IPS DF 6.9 (cell line): ENCODE data around the gene DDX31.

ENCODE experiments used
- DNase-seq: peaks from one replicate; pipeline ENCODE4 v3.0.0-alpha.2; 2013; ENCODE audit warnings: low read depth, low spot score
- H3K27ac ChIP-seq: one replicate; pipeline ENCODE4 v1.5.1; 2013; ENCODE audit warnings: low read length, control low read depth
- H3K27me3 ChIP-seq: 2 replicates; pipeline ENCODE4 v1.6.1; 2013; ENCODE audit warnings: mild to moderate bottlenecking, low read length; ENCODE audit not compliant: control insufficient read depth, insufficient read depth
- H3K36me3 ChIP-seq: 2 replicates; pipeline ENCODE4 v1.6.1; 2013; ENCODE audit warnings: low read length; ENCODE audit not compliant: control insufficient read depth, insufficient read depth
- H3K4me1 ChIP-seq: 2 replicates; pipeline ENCODE4 v1.6.1; 2013; ENCODE audit warnings: low read length; ENCODE audit not compliant: control insufficient read depth, insufficient read depth
- H3K4me3 ChIP-seq: 2 replicates; pipeline ENCODE4 v1.5.1; 2013; ENCODE audit warnings: mild to moderate bottlenecking, low read length
- H3K9me3 ChIP-seq: 2 replicates; pipeline ENCODE4 v1.6.1; 2013; ENCODE audit warnings: low read length, inconsistent platforms; ENCODE audit not compliant: control insufficient read depth, insufficient read depth
- WGBS: extraction: QIAGEN DNeasy Blood & Tissue Kit; methylation state at CpG from one replicate; pipeline ENCODE4 v1.1.7; 2013; ENCODE audit warnings: mixed read lengths, missing lambda C conversion rate; ENCODE audit not compliant: insufficient read length, insufficient coverage; 5-methylcytosine and 5-hydroxymethylcytosine counted together

Gene DDX31

DNA sequence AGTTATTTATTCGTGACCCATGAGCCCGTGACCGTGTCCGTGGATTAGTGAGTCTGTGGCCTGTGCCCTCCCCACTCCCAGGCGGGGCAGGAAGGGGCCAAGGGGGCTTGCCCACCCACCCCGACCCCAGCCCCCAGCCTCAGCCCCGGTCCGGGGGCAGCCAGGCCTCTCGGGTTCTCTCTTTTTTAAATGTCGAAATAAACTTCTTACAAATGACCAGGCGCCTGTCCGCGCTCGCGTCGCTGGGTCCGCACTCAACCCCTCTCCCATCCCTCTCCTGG is 79.8 kb downstream of the DDX31 start:
- Histone ChIP-seq H3K27ac (no peak overlapping the region), H3K27me3 (peaks cover 59% of the 10 kb centered on the region), H3K4me3 (peak overlapping the region; percentile 22; the same call in 1 of the 2 replicates), H3K9me3 (no peaks in the 10 kb centered on the region), H3K4me1 (peaks cover 6% of the 10 kb centered on the region), H3K36me3 (0 out of 2 replicates have a peak, but pooled peaks cover 2% of the 10 kb centered on the region)
- no peak for DNase-seq
- WGBS, result no CpG with 5 or more reads among the region's 17 CpGs

DNA sequence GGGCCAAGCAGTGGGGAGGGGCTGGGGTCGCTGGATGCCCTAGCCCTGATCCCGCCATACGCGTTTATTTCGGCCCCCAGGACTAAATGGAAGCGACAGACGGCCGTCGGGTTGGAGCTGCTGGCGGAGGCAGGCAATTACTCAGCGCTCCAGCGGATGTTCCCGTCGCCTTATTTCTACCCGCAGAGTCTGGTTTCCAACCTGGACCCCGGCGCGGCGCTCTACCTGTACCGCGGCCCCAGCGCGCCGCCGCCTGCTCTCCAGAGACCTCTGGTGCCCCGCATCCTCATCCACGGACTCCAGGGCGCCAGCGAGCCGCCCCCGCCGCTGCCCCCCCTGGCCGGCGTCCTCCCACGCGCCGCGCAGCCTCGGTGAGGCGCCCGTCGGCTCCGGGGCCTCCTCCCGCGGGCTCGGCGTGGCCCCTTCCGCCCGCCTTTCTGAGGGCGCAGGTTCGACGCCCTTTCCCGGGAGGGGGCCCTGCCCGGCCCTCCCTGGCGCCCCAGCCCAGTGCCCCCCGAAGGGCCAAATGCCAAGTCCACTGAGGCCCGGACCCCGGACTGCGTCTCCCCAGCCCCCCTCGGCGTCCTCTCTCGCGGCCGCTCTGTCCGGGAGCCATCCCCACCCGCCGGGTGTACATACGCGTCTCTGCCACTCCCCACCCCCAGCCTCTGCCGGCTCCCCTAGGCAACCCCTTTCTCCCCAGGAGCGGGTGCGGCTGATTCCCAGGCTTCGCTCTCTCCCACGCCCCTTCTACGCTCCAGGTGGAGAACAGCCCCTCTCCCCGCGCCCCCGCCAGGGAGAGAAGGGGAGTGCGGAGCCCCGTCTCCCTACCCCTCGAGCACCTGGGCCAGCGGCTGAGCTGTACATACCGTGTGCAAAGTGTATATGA is 80.4 kb downstream of the DDX31 start:
- Histone ChIP-seq H3K4me3 (peak overlapping the region; percentile 14; the same call in 1 of the 2 replicates), H3K27me3 (peaks cover 65% of the 10 kb centered on the region), H3K27ac (no peak overlapping the region), H3K4me1 (peaks cover 5% of the 10 kb centered on the region), H3K36me3 (0 out of 2 replicates have a peak, but pooled peaks cover 2% of the 10 kb centered on the region), H3K9me3 (no peaks in the 10 kb centered on the region)
- no peak for DNase-seq
- WGBS, result no CpG with 5 or more reads among the region's 83 CpGs

DNA sequence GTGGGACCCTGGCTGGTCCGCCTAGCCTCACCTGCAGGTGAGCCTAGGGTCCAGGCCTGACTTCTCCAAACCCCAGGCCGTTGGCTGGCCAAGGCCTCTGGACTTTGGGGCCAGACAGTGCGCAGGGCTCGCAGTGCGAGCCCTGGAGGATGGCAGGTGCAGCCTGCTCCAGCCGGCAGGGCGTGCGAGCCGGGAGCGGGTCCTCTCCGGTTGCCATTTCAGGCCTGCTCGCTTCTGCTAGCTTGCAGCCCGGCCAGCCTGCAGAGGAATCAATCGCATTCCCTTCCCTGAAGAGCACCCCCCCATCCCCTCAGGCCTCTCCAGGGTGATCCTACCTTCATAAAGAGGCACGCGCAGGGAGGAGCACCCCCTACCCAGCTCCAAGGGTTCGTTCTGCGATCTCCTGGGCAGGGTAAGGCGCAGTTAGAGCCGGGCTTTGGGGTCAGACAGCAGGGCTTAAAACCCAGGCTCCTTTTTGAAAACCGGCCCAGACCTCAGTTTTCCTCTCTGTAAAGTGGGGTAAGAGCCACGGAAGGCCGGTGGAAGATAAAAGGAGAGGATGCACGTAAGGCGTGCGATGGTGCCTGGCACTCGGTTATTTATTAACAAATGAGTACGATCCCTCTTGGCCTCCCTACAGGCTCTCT is 81.2 kb downstream of the DDX31 start:
- H3K36me3 ChIP-seq, result 0 out of 2 replicates have a peak, but pooled peaks cover 2% of the 10 kb centered on the region
- no peak overlapping the region for H3K27ac ChIP-seq
- H3K4me1 ChIP-seq, result peaks cover 5% of the 10 kb centered on the region
- DNase-seq, result no peak
- H3K4me3 ChIP-seq, result no peak overlapping the region
- peaks cover 72% of the 10 kb centered on the region for H3K27me3 ChIP-seq
- no peaks in the 10 kb centered on the region for H3K9me3 ChIP-seq
- no CpG with 5 or more reads among the region's 28 CpGs for WGBS

DNA sequence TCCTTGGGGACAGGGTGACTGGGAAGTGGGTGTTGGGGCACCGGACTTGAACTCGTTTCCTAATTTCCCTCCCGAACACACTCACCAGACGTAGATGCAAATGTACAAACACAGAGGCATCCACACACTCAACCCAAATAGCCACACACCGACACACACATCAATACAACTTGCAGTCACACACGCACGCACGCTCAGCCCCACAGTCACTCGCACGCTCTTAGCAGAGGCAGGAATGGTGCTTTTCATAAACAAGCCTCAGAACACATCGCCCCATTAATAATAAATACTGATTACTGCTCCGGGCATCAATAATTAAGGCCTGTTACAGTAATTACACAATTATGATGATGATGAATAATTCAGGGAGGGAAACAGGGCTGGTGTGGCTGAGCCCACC is 81.7 kb downstream of the DDX31 start:
- Histone ChIP-seq H3K36me3 (no peaks in the 10 kb centered on the region), H3K4me3 (no peak overlapping the region), H3K27ac (no peak overlapping the region), H3K27me3 (peaks cover 77% of the 10 kb centered on the region), H3K4me1 (peaks cover 5% of the 10 kb centered on the region), H3K9me3 (no peaks in the 10 kb centered on the region)
- WGBS, result no CpG with 5 or more reads among the region's 12 CpGs
- DNase-seq, result no peak

DNA sequence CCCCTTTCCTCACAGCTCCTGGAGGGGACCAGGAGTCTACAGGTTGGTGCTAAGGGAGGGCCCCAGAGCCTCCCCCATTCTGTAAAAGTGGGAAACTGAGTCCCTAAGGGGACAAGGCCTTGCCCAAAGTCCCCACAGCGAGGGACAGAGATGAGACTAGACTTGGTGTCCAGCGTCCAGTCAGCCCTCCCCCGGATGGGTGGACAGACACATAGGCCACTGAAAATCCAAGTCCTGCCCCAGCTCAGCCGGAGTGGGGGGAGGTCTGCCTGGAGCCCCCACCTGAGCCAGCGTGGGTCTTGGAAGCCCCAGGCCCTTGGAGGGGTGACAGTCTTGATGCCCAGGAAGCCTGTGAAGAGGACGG is 82.2 kb downstream of the DDX31 start:
- H3K4me3 ChIP-seq, result no peak overlapping the region
- no peaks in the 10 kb centered on the region for H3K9me3 ChIP-seq
- peaks cover 82% of the 10 kb centered on the region for H3K27me3 ChIP-seq
- peaks cover 5% of the 10 kb centered on the region for H3K4me1 ChIP-seq
- H3K36me3 ChIP-seq, result no peaks in the 10 kb centered on the region
- H3K27ac ChIP-seq, result no peak overlapping the region
- no peak for DNase-seq
- no CpG with 5 or more reads among the region's 6 CpGs for WGBS

DNA sequence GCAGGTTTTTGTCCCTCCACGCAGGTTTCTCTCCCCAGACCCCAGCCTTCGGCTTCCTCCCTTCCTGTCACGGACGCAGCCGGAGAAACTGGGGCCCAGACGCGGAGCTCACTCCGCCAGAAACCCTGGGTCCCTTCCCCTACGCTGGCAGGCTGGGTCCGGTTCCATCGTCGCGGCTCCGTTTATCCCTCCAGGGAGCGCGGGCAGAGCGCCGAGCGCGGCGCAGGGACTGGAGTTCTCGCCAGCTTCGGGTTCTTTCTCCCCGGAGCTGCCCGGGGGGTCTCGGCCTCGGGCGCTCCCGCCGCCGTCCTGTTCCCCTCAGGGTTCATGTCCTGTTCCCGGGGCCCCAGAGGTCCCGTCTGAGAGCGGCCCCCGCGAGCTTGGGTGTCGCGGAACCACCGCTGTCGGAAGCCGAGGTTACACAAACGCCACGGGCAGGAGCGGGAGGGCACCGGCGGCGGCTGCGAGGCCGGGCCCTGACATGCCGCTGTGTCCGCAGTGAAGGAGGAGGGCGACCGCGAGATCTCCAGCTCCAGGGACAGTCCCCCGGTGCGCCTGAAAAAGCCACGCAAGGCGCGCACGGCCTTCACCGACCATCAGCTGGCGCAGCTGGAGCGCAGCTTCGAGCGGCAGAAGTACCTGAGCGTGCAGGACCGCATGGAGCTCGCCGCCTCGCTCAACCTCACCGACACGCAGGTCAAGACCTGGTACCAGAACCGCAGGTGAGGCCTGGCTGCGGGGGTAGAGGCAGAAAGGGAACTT is 82.8 kb downstream of the DDX31 start:
- Histone ChIP-seq H3K36me3 (no peaks in the 10 kb centered on the region), H3K9me3 (no peaks in the 10 kb centered on the region), H3K27ac (no peak overlapping the region), H3K4me3 (no peak overlapping the region), H3K27me3 (peaks cover 86% of the 10 kb centered on the region), H3K4me1 (peaks cover 2% of the 10 kb centered on the region)
- no CpG with 5 or more reads among the region's 74 CpGs for WGBS
- DNase-seq, result no peak

DNA sequence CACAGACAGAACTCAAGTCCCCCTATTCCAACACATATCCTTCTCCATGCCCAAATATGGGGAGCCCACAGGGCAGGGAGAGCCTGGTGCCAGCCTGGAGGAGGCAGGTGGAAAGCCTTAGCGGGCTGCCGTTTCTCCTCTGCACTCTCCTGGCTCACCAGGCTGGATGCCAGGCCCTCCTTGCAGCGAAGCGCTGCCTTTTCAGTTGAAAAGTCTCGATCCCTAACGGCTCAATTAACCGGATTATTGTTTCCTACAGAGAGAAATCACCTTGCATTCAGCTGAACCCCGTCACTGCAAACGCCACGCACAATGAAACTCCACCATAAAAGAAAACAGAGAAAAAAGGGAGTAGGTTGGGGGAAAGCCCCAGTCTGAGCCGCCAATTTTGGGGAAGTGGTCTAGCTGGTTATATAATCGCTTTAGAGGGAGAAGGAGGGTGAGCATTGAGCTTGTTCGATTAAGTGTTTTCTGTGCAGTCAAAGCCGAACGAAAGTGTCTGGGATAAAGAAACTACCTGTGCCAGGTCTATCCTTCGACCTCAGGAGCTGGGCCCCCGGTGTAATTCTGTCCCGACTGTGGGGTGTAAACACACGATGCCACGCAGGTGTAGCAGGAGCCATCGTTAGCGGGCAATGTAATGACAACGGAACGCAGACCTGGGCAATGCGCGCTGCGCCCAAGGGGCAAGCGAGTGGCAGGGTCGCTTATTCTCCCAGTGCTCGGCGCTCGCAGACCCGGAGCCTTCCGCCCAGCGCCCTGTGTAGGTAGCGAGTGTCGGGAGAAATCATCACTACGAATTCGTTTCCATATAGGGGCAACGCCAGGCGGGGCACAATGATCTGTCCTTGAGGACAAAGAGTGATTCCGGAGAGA is 83.6 kb downstream of the DDX31 start:
- H3K36me3 ChIP-seq, result no peaks in the 10 kb centered on the region
- peaks cover 2% of the 10 kb centered on the region for H3K4me1 ChIP-seq
- H3K4me3 ChIP-seq, result no peak overlapping the region
- no CpG with 5 or more reads among the region's 42 CpGs for WGBS
- H3K27ac ChIP-seq, result no peak overlapping the region
- H3K9me3 ChIP-seq, result no peaks in the 10 kb centered on the region
- peaks cover 92% of the 10 kb centered on the region for H3K27me3 ChIP-seq
- no peak for DNase-seq

DNA sequence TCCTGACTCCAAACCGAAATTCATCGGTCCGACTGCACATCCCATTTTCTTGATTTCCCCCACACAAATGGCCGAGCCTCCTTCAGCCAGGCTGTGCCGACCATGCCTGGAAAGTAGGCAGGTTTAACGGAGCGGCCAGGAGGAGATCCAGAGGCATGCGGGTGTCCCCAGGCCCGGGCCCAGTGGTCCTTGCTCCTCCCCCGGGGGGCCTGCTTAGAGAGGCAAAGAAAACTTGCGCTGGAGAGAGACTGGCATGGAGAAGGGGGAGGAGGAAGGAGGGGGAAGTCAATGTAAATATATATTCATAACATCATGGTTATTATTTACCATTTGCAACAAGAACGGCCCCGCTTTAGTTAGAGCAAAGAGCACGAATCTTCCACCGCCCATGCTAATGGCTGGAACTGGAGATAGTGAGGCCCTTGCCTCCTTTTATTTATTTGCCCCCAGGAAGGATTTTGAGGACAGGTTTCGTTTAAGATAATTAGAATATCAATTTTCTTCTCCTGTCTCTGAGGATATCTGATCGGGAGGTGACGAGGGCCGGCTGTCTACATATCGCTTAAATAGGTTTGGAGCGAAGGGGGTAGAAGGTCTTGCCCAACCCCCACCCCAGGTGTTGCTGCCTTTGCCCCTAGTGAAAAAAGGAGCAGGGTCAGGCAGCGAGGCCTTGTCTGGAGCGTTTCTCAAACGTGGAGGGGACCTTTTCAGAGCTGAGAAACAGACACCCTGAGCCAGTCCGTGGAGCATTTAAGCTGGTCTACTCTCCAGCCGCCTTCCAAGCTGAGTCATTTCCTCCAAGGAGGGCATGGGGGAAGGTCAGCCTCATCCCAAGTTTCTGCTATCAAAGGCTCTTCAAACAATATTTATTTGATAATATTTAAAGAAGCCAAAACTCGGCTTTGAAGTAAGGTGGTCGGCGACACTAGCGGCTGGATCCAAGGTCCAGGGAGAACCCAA is 84.9 kb downstream of the DDX31 start:
- WGBS, result no CpG with 5 or more reads among the region's 30 CpGs
- Histone ChIP-seq H3K36me3 (no peaks in the 10 kb centered on the region), H3K4me3 (no peak overlapping the region), H3K27me3 (peaks cover 93% of the 10 kb centered on the region), H3K9me3 (no peaks in the 10 kb centered on the region), H3K27ac (no peak overlapping the region), H3K4me1 (peaks cover 2% of the 10 kb centered on the region)
- no peak for DNase-seq

DNA sequence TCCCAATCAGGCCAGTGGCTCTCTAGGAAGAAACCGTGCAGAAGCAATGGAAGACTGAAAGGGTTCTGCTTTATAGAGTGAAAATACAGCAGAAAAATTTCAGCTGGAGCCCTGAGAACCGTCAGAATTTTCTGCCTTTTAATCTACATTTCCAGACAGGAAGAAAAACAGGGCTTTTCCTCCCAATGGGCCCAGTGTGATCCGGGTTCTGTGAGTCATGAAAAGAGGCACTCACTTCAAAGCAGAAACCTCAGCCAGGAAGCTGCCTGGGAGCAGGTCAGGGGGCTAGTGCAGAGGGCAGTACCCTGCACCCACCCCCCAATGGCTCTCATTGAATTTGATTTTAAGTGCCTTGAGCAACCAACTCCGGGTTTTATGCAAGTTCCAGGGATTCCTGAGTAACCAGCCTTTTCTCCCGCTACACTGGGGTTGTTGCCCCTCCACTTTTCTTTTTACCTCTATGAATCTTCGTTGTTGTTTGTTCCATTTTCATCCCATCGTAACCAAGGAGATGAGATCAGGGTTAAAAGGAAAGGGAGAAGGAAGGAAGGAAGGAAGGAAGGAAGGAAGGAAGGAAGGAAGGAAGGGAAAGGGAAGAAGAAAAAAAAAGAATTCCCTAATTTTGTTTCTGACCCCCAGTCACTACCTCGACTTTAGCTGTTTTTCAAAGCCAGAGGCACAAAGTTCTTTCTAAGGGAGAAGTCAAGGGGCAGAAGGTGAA is 86.0 kb downstream of the DDX31 start:
- Histone ChIP-seq H3K27me3 (peaks cover 95% of the 10 kb centered on the region), H3K4me3 (no peak overlapping the region), H3K27ac (no peak overlapping the region), H3K36me3 (no peaks in the 10 kb centered on the region), H3K9me3 (no peaks in the 10 kb centered on the region), H3K4me1 (peaks cover 2% of the 10 kb centered on the region)
- no peak for DNase-seq
- WGBS, result no CpG with 5 or more reads among the region's 8 CpGs
